Activated gamma-delta T cell treated with Interleukin-2 at 50 U/mL for 16 hours (primary cell): ENCODE measurements around the gene B4GALNT2.

Experiments
- DNase-seq: peaks from one replicate; pipeline ENCODE4 v3.0.0-alpha.2; 2020

The B4GALNT2 gene

DNA sequence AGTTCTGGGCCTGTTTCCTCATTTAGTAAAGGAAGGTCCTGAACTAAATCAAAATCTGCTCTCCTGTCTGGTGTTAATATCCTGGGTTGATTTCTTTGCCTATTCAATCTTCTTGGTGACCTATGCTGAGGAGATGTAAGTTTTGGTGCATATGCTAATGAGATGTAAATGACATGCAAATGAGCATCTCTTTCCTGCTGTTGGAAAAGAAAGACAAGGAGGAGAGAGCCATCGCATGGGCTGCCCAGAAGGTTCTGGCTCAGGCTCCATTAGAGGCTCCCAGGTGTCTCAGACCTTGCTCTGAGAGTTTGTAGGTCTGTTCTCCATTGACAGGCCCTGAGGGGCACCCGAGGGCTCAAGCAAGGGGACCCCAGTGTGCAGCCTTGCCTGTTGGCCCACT, 81.3 kb downstream of the B4GALNT2 start:
- no peak for DNase-seq

DNA sequence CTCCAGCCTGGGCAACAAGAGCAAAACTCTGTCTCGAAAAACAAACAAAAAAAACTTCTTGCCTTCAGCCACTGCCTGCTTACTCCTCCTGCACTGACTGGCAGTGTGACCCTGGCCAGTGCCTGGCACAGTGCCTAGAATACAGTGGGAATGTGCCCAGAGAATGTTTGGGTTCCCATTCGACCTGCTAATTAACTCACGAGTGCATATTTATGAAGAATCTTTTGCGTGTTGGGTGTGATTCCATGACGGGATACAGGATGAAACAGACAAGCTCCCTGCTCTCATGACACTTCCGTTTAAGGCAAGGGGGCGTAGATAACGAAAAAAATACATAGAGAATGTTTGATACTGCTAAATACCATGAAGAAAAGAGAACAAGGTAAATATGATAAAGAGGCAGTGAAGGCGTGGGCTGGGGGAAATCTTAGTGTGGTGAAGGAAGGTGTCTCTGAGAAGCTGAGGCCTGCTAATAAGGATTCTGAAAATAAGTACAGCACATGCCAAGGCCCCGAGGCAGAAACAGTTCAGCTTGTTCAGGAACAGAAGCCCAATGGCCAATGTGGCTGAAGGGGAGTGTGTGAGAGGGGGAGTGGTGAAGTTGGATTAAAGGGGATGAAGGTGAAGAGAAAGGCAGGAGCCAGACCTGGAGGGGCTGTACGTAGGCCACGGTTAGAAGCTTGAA, 82.2 kb downstream of the B4GALNT2 start:
- no peak for DNase-seq

DNA sequence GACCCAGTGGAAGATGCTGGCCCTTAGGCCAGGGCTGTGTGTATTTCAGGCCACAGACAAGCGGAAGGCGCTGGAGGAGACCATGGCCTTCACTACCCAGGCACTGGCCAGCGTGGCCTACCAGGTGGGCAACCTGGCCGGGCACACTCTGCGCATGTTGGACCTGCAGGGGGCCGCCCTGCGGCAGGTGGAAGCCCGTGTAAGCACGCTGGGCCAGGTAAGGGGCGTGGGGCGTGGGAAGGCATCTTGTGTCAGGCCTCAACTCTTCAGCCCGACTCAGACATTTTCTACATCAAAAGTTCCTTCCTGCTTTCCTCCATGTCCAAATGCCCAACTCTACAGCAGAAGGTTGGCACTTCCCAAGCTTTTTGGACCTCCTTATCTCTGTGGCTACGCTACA, 83.9 kb downstream of the B4GALNT2 start:
- DNase-seq = no peak

DNA sequence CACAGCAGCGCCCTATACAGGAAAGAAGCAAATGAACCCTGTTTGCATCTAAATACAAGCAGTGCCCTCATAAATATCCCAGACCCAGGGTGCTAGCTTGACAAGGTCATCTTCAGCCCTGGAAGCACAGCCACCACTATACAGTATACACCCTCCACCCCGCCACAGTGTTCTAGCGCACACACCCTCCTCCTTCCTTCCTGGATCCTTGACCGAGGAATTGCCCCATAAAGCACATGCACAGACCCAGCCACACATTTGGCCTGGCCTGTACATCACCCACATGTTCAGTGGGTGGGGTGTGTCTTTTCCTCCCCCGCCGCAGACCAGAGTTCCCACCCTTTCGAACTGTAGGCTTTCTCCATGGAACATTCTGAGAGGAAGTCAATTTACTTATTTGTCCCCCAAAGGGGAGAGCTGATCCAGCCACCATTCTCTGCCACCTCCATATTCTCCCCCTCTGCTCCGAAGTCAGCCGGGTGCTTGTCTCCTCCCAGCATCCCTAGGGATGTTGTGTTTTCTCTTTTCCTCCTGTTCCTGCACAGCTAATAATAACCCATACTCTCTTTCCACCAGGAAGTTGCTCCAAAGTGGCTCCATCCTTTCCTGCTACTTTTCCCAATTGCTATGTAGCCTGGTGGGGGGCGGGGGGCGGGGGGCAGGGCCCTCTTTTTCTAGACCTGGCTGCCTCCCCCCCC, 84.5 kb downstream of the B4GALNT2 start:
- DNase-seq = no peak

DNA sequence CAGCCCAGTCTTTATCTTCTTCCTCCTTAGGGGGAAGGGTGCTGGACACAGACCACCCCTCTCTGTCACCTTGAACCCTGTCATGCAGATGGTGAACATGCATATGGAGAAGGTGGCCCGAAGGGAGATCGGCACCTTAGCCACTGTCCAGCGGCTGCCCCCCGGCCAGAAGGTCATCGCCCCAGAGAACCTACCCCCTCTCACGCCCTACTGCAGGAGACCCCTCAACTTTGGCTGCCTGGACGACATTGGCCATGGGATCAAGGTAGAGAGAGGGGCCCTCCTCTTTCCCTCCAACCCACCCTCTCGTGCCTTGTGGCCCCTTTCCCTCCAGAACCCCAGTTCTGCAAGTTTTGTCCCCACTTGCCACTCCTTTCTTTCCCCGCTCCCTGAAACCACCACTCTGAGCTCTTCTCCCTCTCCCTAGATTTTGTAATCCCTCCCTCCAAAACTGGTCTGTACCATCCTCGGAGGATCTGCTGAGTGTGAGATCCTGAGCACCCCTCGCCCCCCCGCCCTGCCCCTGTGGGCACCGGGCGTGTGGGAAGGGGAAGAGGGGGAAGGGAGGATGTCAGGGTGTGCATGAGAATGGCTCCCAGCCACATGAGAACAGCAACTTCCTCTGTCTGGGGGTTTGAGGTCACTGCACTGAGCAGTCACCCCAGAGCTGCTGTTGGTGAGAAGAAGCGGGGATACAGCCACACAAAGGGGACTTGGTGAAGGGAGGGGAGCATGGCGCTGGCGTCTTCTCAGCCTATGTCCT, 85.3 kb downstream of the B4GALNT2 start:
- DNase-seq = peak; percentile 78

DNA sequence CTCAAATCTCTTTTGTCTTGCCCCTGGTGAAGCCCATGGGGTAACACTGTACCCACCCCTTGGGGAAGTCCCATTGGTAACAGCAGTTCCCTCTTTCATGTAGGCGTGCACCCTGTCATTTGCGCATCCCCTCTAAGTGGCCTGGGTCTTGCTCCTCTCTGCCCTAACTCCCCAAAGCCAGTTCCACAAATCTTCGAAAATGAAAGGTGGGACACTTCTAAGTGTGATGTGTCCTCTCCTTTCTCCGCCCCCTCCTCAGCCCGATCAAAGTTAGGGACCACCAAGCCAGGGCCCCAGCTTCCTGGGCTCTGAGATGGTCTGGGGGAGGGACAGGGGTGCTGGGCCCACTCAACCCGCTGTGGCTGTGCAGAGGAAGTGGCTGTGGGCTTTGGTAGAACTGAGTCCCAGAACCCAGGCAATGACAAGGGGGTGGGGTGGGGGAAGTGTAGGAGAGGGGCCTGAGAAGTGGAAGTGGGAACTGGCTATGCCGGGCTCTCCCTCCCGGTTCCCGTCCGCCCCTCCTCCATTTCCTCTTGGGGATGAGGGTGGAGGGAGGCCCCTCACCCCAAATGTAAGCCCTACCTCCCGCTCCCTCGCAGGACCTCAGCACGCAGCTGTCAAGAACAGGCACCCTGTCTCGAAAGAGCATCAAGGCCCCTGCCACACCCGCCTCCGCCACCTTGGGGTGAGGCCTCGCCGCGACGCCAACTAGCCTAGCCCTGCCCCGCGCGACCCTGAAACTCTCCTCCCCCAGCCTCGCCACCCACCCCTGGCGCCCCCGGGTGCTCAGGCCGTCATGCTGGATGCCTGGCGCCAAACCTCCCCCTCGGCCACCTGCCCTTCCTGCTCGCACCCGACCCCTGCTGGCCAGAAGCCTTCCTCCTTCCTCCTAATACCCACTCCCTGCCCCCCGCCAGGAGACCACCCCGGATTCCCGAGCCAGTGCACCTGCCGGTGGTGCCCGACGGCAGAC, 86.7 kb downstream of the B4GALNT2 start:
- DNase-seq = peak; percentile 60

DNA sequence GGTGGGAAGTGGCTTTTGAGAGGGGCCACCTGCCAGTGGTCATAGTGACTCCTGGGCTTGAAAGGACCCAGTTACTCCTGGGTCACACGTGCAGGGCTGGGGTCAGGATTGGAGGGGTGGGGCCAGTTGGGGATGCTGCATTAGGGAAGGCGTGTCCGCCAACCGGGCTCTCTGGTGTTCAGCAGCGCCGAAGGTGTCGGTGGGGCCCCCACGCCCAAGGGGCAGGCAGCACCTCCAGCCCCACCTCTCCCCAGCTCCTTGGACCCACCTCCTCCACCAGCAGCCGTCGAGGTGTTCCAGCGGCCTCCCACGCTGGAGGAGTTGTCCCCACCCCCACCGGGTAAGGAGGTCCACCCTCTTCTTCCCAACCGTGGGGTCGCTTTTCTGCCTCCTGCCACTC, 87.4 kb downstream of the B4GALNT2 start:
- DNase-seq = no peak

DNA sequence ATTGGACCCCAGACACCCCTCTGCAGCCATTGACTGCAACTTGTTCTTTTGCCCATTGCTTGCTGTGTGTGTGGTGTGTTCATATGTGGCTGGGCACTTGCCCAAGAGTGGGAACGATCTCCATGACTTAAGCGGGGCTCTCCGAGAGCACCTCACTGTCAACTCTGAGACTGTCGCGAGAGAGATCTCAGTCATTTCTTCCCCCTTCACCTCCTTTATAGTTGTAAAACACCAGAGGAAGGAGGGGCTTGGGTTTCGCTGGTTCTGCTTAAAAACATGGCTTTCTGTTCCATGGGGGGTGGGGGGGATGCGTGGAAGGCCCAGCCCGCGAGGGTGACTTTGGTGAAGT, 90.6 kb downstream of the B4GALNT2 start:
- DNase-seq = no peak

DNA sequence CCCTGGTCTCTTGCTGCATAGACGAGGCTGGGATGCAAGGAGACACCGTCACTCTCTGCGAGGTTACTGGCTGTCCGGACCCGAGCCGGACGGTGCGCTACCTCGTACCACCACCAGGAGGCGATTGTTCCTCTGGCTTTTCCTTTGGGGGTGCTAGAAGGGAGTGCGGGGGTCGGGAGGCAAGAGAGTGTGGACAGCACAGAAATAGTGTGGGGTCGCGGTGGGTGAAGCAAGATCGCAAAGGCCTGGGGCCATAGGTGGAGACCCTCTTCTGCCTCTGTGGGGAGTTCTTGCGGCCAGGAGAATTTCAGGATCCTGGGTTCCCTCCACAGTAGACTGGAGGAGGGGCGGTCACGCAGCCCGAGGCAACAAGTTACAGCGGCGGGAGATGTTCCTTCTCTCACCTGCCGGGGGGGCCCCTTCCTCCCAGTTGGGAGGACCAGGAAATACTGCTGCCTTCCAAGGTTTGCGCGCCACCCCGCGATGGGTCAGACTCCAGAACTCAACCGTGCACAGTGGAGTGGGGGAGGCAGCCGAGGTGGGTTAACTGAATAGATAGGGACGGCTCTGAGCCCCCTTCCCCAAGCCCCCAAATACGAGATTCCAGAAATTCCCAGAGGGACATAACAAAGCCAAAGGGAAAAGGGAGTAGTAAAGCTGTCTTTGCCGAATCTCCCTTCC, 91.1 kb downstream of the B4GALNT2 start:
- DNase-seq = peak; percentile 64

DNA sequence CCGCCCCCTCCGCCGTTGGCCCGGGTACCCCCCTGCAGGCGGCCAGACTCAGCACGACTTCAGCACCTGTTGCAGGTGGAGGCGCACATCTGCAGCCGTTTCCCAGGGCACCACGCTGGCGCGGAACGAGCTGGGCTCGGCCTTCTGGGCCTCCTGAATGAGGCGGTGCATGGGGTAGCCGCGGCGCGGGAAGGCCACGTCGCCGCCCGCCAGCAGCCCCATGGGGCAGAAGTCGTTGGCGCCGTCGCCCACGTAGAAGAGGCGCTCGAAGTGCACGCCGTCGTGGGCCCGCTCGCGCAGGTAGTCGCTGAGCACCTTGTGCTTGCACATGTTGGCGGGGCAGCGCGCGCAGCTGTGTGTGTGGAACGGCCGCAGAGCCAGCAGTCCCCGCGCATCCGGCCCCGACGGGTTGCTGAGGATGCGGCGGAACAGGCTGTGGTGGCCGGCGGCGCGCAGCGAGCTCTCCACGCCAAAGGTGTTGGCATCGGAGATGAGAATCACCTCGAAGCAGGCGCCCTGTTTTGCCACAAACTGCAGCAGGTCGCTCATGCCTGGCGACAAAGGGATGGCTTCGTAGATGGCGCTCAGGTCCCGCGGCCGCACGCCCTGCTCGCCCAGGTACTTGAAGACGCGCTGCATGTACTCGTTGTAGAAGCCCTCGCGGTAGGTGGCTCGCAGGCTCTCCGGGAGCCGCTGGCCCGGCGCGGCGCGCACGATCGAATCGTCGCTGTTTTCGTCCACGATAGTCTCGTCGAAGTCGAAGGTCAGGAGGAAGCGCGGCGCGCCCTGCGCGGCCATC, 91.8 kb downstream of the B4GALNT2 start:
- peak; percentile 54 for DNase-seq

DNA sequence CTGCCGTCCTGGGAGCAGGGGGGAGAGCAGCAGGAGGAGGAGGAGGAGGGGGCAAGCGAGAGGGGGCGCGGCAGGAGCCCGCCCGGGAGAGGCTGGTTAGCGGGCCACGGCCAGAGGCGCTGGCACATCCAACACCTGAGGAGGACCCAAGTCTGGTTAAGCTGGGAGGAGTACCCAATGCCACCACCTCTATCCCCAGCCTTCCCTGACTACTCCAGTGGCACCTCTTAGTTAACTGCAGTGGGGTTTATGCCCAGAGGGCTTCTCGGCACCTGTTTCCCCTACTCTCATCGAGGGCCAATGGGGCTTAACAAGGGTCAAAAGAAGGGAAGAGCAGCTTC, 92.4 kb downstream of the B4GALNT2 start:
- no peak for DNase-seq

DNA sequence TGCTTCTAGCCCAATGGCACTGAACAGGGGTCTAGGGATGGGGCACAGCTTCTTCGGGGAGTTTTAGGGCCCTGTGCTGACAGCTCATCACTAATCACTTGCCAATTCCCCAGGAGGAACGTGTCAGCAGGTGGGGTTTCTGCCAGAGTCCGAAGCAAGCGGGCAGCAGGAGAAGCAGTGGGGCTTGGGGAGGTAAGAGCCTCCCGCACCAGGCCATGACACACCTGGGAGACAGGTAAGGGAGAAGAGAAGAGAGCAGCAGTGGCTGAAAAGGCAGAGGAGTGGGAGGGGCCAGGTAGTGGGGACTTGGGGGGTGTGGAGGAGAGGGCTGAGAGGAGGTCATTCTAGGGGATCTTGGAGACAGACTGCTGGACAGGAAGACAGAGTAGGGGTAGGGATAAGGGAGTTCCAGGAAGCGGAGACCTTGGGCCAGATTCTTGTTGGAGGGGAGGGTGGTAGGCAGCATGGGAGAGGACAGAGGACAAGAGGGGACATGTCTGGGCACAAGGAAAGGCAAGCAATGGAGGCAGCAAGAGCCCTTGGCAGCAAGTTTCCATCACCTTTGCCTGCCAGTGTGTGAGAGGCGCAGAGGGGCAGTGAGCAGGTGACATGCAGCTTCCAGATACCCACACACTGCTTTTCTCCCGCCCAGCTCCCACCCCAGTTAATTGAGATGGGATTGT, 93.1 kb downstream of the B4GALNT2 start:
- no peak for DNase-seq
